ENCODE data around the gene GUSB. TPM values are rescaled to one million over a fixed set of nuclear protein-coding genes. Genes with fewer than 3 reads are reported as not detected.
"Not testable (repeated sequence)": the region's sequence is repeated elsewhere in the genome, so short reads cannot be mapped to it uniquely, and the experiment has no call there.

The GUSB gene
- total RNA-seq, 1 experiment from 2014 or later: 42.3 TPM

- TF ChIP-seq E2F4 (CRISPR knock-in tag; IDR thresholded peaks at IDR 0.05; ENCODE audit: borderline replicate concordance, low read depth) (no peak), STAT6 (CRISPR knock-in tag; conservative IDR thresholded peaks at IDR 0.05; ENCODE audit: low read depth) (no peak)
Observed at GRCh38 chr7:66007232-66007631, 25.2 kb upstream of the GUSB start (continued).

GRCh38 chr7:66005115-66005671 is 23.2 kb upstream of the GUSB start:
- H3K4me1 Mint-ChIP-seq; H3K9me3 Mint-ChIP-seq; H3K4me3 Mint-ChIP-seq; H3K27me3 Mint-ChIP-seq (ENCODE audit: low read depth); H3K36me3 Mint-ChIP-seq; POLR2A ChIA-PET; H3K27ac Mint-ChIP-seq; ATAC-seq; CTCF ChIA-PET; DNase-seq (ENCODE audit: low spot score): not testable (repeated sequence)

GRCh38 chr7:66000823-66001417 is 18.9 kb upstream of the GUSB start:
- H3K27me3 Mint-ChIP-seq (ENCODE audit: low read depth); H3K36me3 Mint-ChIP-seq; CTCF ChIA-PET; POLR2A ChIA-PET; H3K4me1 Mint-ChIP-seq; H3K9me3 Mint-ChIP-seq; H3K4me3 Mint-ChIP-seq; H3K27ac Mint-ChIP-seq; ATAC-seq; DNase-seq (ENCODE audit: low spot score): not testable (repeated sequence)

- ATAC-seq; POLR2A ChIA-PET; H3K27me3 Mint-ChIP-seq (ENCODE audit: low read depth); H3K36me3 Mint-ChIP-seq; DNase-seq (ENCODE audit: low spot score); H3K4me1 Mint-ChIP-seq; H3K9me3 Mint-ChIP-seq; CTCF ChIA-PET; H3K4me3 Mint-ChIP-seq; H3K27ac Mint-ChIP-seq: not testable (repeated sequence)
Observed at GRCh38 chr7:65994984-65995383, 13.0 kb upstream of the GUSB start.

GRCh38 chr7:65992526-65992925 is 10.5 kb upstream of the GUSB start:
- Mint-ChIP-seq H3K27me3 (ENCODE audit: low read depth) (no peaks in the 10 kb centered on the region; the same call in 1 of the 2 replicates), H3K4me3 (no peak overlapping the region), H3K4me1 (no peaks in the 10 kb centered on the region), H3K9me3 (no peaks in the 10 kb centered on the region), H3K27ac (no peak overlapping the region), H3K36me3 (no peaks in the 10 kb centered on the region)
- ATAC-seq (no peak), DNase-seq (ENCODE audit: low spot score) (no peak)
- POLR2A ChIA-PET: no interaction called here
- TF ChIP-seq TP53 (CRISPR knock-in tag; IDR thresholded peaks at IDR 0.05) (no peak), CREB1 (CRISPR knock-in tag; IDR thresholded peaks at IDR 0.05) (no peak), CBFB (CRISPR knock-in tag; IDR thresholded peaks at IDR 0.05; ENCODE audit: low read depth) (no peak), FOXK1 (CRISPR knock-in tag; IDR thresholded peaks at IDR 0.05) (no peak), GTF2I (CRISPR knock-in tag; conservative IDR thresholded peaks at IDR 0.05) (no peak), RORB (CRISPR knock-in tag; IDR thresholded peaks at IDR 0.05) (no peak), FOXJ3 (CRISPR knock-in tag; IDR thresholded peaks at IDR 0.05; ENCODE audit: borderline replicate concordance) (no peak), MAX (CRISPR knock-in tag; IDR thresholded peaks at IDR 0.05) (no peak)
- CTCF ChIA-PET: no interaction called here

GRCh38 chr7:65991829-65992228 is 9.8 kb upstream of the GUSB start:
- ATAC-seq; DNase-seq (ENCODE audit: low spot score); H3K36me3 Mint-ChIP-seq; H3K27ac Mint-ChIP-seq; H3K4me3 Mint-ChIP-seq; H3K27me3 Mint-ChIP-seq (ENCODE audit: low read depth); CTCF ChIA-PET; POLR2A ChIA-PET; H3K4me1 Mint-ChIP-seq; H3K9me3 Mint-ChIP-seq: not testable (repeated sequence)
